Peyer's patch (tissue), 4 donors: ENCODE results near the gene ACOT2.
"Not testable (repeated sequence)": the region's sequence is repeated elsewhere in the genome, so short reads cannot be mapped to it uniquely, and the experiment has no call there.

Experiments
- POLR2A ChIP-seq, 2 donors: fragments of 450-650 bp; IDR thresholded peaks; one replicate each; pipeline ENCODE4 v1.5.1; 2017; ENCODE audit warnings: antibody characterized with exemption in 2 of 2, mild to moderate bottlenecking in 2 of 2, moderate library complexity in 2 of 2
- TF ChIP-seq, protein P1 (sequence below), 6 experiments: fragments of 450-650 bp in 4 of 6; fragments of 200-600 bp in 2 of 6; sonication (generic) in 1 of 6; IDR thresholded peaks; one replicate each; pipeline ENCODE4 v1.5.1; 2017 to 2019; ENCODE audit warnings: antibody characterized with exemption in 6 of 6, mild to moderate bottlenecking in 3 of 6, moderate library complexity in 1 of 6

DNA sequence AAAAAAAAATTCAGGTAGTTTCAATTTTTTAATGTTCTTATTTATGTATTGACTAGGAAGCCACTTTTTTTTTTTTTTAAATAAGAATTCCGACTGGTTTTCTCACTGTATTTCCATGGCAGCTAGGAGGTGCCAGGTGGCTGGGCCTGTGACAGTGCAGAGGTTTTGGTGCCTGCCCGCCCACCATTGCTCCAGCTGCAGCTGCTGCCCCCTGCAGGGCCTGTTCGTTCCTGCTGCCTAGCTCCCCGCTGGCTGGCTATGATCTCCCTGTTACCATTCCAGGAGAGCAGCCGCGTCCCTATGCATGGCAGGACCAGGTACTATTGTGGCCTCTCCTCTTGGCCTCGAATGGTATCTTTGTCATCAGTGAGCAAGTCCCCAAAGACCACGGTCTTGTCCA lies 1.9 kb downstream of the ACOT2 start:
- TF ChIP-seq POLR2A (IDR thresholded peaks at IDR 0.05), result not testable (repeated sequence)
- TF ChIP-seq, protein P1, sequence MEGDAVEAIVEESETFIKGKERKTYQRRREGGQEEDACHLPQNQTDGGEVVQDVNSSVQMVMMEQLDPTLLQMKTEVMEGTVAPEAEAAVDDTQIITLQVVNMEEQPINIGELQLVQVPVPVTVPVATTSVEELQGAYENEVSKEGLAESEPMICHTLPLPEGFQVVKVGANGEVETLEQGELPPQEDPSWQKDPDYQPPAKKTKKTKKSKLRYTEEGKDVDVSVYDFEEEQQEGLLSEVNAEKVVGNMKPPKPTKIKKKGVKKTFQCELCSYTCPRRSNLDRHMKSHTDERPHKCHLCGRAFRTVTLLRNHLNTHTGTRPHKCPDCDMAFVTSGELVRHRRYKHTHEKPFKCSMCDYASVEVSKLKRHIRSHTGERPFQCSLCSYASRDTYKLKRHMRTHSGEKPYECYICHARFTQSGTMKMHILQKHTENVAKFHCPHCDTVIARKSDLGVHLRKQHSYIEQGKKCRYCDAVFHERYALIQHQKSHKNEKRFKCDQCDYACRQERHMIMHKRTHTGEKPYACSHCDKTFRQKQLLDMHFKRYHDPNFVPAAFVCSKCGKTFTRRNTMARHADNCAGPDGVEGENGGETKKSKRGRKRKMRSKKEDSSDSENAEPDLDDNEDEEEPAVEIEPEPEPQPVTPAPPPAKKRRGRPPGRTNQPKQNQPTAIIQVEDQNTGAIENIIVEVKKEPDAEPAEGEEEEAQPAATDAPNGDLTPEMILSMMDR (IDR thresholded peaks at IDR 0.05), result peak in 5 of 6 experiments; percentile 35 to 71 (median 53)
